Subcutaneous adipose tissue (tissue), 4 donors: Measurements from ENCODE around the gene RARA. TPM values are rescaled to one million over a fixed set of nuclear protein-coding genes. Genes with fewer than 3 reads are reported as not detected.

Experiments
- total RNA-seq, 4 donors: library from RNA; depleted of rRNA; stranded (reverse); fragments of >200 nt; gene quantifications; one replicate each; pipeline ENCODE4 v1.1.0, GENCODE V29; 2016
- TF ChIP-seq, protein P1 (sequence below): fragments of 450-650 bp; IDR thresholded peaks from one replicate; pipeline ENCODE4 v1.5.1; 2016; ENCODE audit warnings: low read depth, mild to moderate bottlenecking, control low read depth, antibody characterized with exemption, moderate library complexity

Gene RARA
- total RNA-seq, 4 donors from 2014 or later = 13.9 to 21.5 (median 17.9) TPM

DNA sequence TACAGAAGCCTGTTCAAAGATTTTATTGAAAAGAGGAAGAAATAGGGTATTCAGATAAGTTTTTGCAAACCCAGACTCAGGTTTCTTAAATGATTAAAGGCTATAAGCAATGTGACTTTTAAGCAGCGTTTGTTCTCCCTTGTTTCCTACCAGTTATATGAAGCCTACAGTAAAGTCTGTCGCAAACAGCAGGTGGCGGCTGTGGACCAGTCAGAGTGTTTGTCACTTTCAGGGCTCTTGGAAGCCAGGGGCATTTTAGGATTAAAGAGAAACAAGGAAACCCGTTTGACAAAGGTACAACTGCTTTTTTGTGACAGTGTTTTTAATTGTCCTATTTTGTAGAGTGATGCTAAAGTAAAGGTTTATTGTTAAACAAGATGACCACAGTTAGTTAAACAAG lies 7.7 kb upstream of the RARA start:
- TF ChIP-seq, protein P1, sequence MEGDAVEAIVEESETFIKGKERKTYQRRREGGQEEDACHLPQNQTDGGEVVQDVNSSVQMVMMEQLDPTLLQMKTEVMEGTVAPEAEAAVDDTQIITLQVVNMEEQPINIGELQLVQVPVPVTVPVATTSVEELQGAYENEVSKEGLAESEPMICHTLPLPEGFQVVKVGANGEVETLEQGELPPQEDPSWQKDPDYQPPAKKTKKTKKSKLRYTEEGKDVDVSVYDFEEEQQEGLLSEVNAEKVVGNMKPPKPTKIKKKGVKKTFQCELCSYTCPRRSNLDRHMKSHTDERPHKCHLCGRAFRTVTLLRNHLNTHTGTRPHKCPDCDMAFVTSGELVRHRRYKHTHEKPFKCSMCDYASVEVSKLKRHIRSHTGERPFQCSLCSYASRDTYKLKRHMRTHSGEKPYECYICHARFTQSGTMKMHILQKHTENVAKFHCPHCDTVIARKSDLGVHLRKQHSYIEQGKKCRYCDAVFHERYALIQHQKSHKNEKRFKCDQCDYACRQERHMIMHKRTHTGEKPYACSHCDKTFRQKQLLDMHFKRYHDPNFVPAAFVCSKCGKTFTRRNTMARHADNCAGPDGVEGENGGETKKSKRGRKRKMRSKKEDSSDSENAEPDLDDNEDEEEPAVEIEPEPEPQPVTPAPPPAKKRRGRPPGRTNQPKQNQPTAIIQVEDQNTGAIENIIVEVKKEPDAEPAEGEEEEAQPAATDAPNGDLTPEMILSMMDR = no peak

DNA sequence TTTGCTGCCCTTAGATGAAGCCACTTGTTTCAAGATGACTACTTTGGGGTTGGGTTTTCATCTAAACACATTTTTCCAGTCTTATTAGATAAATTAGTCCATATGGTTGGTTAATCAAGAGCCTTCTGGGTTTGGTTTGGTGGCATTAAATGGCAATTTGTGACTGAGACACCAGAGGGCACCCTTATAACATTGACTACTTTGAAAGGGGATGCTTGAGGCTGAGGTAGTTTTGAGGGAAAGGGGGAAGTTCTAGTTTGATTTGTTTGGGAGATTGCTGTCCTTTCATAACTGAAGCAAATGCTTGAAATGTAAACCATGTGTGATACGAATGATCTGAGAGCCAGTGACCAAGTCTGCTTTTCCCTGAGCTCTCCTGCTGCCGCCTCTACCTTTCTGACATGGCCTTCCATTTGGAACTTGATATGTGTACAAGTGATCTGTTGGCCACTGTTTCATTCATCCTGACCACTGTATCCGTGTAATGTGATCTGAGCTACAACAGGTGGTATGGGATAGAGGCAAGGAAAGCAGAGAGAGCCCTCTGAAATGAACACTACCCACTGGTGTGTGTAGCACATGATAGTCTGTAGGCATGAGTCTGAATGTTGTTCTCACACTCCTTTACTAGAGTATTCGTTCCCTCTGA lies 5.8 kb upstream of the RARA start:
- TF ChIP-seq, protein P1 = no peak

DNA sequence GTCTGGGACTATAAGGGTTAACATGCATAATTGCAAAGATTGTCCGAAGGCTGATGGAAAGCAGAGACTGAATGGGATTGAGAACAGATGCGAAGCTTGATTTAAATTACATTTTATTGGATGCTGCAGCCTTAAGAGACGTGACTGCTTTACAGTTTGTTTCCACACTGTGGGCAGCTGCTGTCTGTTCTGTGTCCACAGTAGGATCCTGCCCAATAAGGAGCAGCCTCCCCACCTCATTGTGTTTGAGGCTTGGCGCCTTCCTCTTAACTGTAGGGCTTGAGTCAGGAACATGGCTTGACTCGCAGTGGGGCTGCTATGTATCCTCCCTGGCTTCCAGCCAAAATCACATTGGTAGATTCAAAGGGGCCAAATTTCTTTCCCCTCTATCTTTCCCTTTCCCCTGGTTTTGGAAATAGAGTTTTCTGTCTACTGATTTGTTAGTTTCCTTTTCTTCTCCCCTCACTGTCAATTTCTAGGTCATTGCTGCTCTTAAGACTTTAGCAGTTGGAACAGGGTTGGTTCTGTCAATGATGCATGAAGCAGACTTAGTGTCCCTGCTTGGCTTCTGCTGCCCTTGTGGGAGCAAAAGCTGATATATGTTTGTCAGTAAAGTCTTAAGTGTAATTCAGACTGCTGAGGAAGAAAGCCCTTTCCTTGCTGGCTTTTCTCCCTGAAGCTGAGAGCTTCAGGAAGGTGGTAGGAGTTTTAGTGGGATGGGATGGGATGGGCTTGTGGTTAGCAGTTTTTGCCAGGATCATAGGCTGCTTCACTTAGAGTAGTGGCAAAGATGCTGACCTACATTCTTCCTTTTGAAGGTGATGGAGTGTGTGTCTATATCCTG lies 5.0 kb upstream of the RARA start:
- TF ChIP-seq, protein P1 = no peak

DNA sequence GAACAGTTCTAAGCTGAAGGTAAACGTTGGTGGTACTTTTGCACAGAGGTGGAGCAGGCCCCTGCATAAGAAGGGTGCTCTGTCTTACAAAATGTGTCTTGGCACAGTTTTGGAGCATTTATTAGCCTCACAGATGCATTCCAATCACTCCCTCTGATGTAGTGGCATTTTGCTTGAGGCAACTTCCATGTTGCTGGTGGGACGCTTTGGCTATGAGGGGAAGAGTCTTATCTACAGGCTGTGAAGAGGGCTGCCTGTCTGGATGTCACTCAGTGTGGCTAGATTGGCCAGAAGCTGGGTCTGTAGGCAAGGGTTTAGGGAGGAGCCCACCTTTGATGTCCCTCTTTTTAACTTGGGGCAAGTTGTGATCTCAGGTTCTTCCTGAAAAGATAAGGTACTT lies 2.6 kb upstream of the RARA start:
- TF ChIP-seq, protein P1 = no peak

DNA sequence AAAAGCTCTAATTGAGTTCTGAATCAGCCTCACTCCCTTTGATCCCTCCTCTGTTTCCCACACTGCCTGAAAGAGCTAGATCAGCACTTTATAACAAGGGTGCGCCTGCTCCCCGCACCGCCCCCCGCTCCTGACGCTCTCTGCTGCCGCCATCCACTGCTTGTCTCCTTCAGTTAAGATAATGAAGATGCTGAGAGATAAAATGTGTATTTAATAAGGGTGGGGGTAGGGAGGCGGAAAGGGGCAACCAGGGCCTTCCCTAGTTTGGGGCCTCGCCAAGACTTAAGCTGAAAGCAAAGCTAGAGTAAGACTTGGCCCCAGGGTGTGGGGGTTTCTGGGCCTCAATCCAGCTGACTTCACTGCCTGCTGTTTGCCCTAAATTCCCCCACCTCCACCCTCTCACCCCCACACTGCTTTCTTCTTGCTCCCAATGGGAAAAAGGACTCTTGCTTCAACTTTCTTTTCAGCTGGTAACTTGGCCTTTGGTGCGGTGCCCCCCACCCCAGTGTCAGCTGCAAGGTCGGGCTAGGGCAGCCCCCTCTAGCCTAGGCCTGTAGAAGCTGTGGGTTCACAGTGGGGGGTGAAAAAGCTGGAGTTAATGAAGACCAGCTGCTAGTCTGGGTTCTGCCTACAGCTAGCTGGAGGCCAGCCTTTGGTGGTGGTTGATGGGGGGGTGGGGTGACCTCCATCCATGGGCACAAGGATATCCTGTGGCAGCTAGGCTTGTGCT lies 1.8 kb upstream of the RARA start:
- TF ChIP-seq, protein P1 = no peak

DNA sequence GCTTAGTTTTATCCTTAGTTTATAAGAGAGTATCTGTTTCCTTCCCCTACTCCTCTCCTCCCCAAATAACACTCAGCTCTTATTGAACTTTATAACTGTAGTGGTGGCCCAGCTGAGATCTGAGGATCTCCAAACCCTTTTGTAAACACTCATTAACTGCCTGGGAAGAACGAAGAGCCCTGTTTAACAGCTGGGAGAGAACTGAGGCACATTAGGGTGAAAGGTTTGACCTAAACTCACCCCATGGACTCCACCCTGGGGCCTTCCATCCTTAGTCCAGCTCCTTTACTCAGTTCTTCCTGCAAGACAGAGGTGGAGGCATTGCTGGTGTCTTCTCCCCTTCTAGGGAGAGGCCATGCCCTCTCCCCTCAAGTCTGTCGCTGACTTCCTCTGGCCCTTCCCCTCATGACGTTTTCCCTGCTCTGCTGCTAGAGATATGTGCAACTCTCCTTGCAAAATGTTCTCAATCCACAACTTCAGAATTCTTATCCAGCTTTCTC lies 1.2 kb upstream of the RARA start:
- TF ChIP-seq, protein P1 = no peak
